ENCODE data around the gene RTN4RL1.

DNA sequence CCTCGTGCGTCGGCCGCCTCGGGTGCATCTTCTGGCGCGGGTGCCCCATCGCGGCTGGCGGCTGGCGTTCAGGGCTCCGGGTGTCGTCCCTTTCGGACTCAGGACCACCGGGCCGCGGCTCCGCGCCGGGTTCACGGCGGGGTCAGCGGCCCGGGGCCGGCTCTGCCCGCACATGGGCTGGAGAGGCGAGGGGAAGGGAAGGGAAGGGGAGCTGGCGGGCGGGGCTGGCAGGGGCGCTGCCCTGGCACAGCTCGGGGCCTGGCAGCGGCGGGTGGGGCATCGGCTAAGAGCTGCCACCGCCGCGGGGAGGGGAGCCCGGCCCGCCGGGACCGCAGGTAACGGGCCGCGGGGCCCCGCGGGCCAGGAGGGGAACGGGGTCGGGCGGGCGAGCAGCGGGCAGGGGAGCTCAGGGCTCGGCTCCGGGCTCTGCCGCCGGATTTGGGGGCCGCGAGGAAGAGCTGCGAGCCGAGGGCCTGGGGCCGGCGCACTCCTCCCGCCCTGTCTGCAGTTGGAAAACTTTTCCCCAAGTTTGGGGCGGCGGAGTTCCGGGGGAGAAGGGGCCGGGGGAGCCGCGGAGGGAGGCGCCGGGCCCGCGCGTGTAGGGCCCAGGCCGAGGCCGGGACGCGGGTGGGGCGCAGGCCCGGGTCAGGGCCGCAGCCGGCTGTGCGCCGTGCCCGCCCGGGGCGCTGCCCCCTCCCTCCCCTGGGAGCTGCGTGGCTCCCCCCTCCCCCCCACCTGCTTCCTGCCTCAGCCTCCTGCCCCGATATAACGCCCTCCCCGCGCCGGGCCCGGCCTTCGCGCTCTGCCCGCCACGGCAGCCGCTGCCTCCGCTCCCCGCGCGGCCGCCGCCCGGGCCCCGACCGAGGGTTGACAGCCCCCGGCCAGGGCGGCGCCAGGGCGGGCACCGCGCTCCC lies 30.4 kb upstream of the RTN4RL1 start:
- TF ChIP-seq POLR2AphosphoS5 (IDR thresholded peaks at IDR 0.05; ENCODE audit: insufficient read depth in 1 of 2, low read depth in 1 of 2) (no peak), CTCF (IDR thresholded peaks at IDR 0.05) (no peak)

Measured in vagina (tissue), 2 donors.